DOHH2 (cell line): ENCODE results near the gene CARNS1.
A peak's percentile ranks its signal among the peaks of the same experiment; 100 is the strongest.

Experiments used
- H3F3A ChIP-seq: fragments of 200-600 bp; sonication (generic), shearing (Covaris generic); 2 replicates; pipeline ENCODE4 v1.6.0; 2016; ENCODE audit warnings: antibody characterized with exemption, mild to moderate bottlenecking; ENCODE audit not compliant: control insufficient read depth, insufficient read depth
- H3K27ac ChIP-seq: fragments of 200-600 bp; sonication (generic); 2 replicates; pipeline ENCODE4 v1.5.1; 2014; ENCODE audit warnings: low read depth, mild to moderate bottlenecking, low read length, moderate library complexity
- H3K27me3 ChIP-seq: fragments of 200-600 bp; sonication (generic); 2 replicates; pipeline ENCODE4 v1.6.1; 2014; ENCODE audit warnings: mild to moderate bottlenecking, low read length, mixed read lengths; ENCODE audit not compliant: control insufficient read depth
- H3K36me3 ChIP-seq: fragments of 200-600 bp; sonication (generic); 2 replicates; pipeline ENCODE4 v1.6.1; 2014; ENCODE audit warnings: mild to moderate bottlenecking, low read length, moderate library complexity, mixed read lengths; ENCODE audit not compliant: control insufficient read depth
- H3K4me1 ChIP-seq: fragments of 200-600 bp; sonication (generic); 2 replicates; pipeline ENCODE4 v1.6.1; 2014; ENCODE audit warnings: mild to moderate bottlenecking, low read length, mixed read lengths; ENCODE audit not compliant: control insufficient read depth
- H3K4me2 ChIP-seq: fragments of 200-600 bp; sonication (generic); 2 replicates; pipeline ENCODE4 v1.6.0; 2014; ENCODE audit warnings: mild to moderate bottlenecking, low read length, moderate library complexity
- H3K4me3 ChIP-seq: fragments of 200-600 bp; sonication (generic); 2 replicates; pipeline ENCODE4 v1.5.1; 2014; ENCODE audit warnings: mild to moderate bottlenecking, low read length, mixed read lengths
- H3K79me2 ChIP-seq: fragments of 200-600 bp; sonication (generic); 2 replicates; pipeline ENCODE4 v1.6.1; 2014; ENCODE audit warnings: mild to moderate bottlenecking, low read length, mixed read lengths; ENCODE audit not compliant: control insufficient read depth
- H3K9me2 ChIP-seq: fragments of 200-600 bp; sonication (generic); replicated peaks from 2 replicates; pipeline ENCODE4 v1.6.1; 2014; ENCODE audit warnings: mild to moderate bottlenecking, low read length, mixed read lengths; ENCODE audit not compliant: control insufficient read depth
- H3K9me3 ChIP-seq: fragments of 200-600 bp; sonication (generic); 2 replicates; pipeline ENCODE4 v1.6.1; 2014; ENCODE audit warnings: antibody characterized with exemption, low read length, mixed read lengths; ENCODE audit not compliant: control insufficient read depth, insufficient read depth
- H4K20me1 ChIP-seq: fragments of 200-600 bp; sonication (generic); 2 replicates; pipeline ENCODE4 v1.6.0; 2014; ENCODE audit warnings: low read depth, mild to moderate bottlenecking, antibody characterized with exemption, low read length, moderate library complexity; ENCODE audit not compliant: control insufficient read depth, insufficient read depth
- EZH2phosphoT487 ChIP-seq: fragments of 200-600 bp; sonication (generic); IDR thresholded peaks from 2 replicates; pipeline ENCODE4 v1.6.1; 2017; ENCODE audit warnings: borderline replicate concordance, mild to moderate bottlenecking, antibody characterized with exemption, low read length, moderate library complexity, mixed read lengths
- TF ChIP-seq, protein P1 (sequence below): fragments of 200-600 bp; sonication (generic); IDR thresholded peaks from one replicate; pipeline ENCODE4 v1.5.1; 2014; ENCODE audit warnings: antibody characterized with exemption, mild to moderate bottlenecking, low read depth, low read length; ENCODE audit not compliant: poor library complexity, severe bottlenecking

The CARNS1 gene

DNA sequence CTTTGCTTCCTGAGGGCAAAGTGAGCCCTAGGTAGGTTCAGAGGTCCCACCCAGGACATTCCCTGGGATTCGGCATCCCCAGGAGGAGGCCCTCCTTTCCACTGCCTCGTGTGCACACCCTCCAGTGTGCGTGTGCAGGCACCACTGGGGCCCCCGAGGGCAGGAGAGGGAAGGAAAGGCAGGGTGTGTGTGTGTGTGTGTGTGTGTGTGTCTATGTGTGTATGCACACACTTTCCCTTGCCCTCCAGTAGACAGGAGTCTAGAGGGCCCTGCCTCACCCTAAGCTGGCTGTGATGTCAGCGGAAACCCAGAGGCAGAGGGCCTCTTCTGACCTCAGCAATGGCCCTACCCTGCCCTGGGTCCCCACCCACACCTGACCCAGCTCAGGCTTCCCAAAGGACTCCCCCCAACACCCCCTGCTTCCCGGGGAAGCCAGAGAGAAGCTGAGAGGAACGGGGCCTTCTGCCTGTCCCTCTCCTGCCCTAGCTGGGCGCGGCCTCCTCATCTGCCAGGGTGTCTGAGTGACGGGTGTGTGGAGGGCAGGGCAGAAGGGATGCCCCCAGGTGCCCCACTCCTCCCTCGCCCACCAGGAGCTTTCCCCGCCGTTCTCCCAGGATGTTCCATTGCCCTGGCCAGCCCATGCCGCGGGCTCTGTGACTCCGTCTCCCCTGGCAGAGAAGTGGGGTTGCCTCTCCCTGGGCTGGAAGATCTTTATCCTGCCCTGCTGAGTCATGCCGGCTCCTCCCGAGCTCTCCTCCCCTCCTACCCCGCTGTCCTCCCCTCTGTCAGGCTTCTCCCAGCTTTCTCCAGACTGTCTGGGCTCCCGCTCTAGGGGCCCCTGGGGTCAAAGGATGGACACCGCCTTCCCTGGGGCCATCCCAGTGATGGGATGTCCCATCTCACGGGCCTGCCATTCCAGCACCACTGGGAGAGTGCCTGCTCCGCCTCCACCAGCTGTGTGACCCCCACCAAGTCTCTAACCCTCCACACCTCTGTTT is 36.1 kb upstream of the CARNS1 start:
- H4K20me1 ChIP-seq = no peaks in the 10 kb centered on the region
- TF ChIP-seq, protein P1, sequence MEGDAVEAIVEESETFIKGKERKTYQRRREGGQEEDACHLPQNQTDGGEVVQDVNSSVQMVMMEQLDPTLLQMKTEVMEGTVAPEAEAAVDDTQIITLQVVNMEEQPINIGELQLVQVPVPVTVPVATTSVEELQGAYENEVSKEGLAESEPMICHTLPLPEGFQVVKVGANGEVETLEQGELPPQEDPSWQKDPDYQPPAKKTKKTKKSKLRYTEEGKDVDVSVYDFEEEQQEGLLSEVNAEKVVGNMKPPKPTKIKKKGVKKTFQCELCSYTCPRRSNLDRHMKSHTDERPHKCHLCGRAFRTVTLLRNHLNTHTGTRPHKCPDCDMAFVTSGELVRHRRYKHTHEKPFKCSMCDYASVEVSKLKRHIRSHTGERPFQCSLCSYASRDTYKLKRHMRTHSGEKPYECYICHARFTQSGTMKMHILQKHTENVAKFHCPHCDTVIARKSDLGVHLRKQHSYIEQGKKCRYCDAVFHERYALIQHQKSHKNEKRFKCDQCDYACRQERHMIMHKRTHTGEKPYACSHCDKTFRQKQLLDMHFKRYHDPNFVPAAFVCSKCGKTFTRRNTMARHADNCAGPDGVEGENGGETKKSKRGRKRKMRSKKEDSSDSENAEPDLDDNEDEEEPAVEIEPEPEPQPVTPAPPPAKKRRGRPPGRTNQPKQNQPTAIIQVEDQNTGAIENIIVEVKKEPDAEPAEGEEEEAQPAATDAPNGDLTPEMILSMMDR = no peak
- TF ChIP-seq EZH2phosphoT487 = no peak
- peaks cover under 1% of the 10 kb centered on the region; the same call in 1 of the 2 replicates for H3K79me2 ChIP-seq
- no peaks in the 10 kb centered on the region for H3K9me2 ChIP-seq
- no peaks in the 10 kb centered on the region for H3K36me3 ChIP-seq
- H3K27me3 ChIP-seq = no peaks in the 10 kb centered on the region
- peaks cover 6% of the 10 kb centered on the region; the same call in 1 of the 2 replicates for H3F3A ChIP-seq
- no peak overlapping the region for H3K4me3 ChIP-seq
- H3K9me3 ChIP-seq = no peaks in the 10 kb centered on the region
- H3K4me1 ChIP-seq = peaks cover 73% of the 10 kb centered on the region
- no peak overlapping the region for H3K4me2 ChIP-seq
- H3K27ac ChIP-seq = no peak overlapping the region

GRCh38 chr11:67381244-67381972 is 34.1 kb upstream of the CARNS1 start:
- Histone ChIP-seq H3K36me3 (no peaks in the 10 kb centered on the region), H3F3A (peaks cover 6% of the 10 kb centered on the region; the same call in 1 of the 2 replicates), H3K4me1 (peaks cover 52% of the 10 kb centered on the region), H3K4me3 (peak overlapping the region; percentile 67), H3K9me2 (no peaks in the 10 kb centered on the region), H3K27me3 (0 out of 2 replicates have a peak, but pooled peaks cover 3% of the 10 kb centered on the region), H3K4me2 (peak overlapping the region; percentile 88), H3K79me2 (no peaks in the 10 kb centered on the region), H3K27ac (peak overlapping the region; percentile 85), H3K9me3 (no peaks in the 10 kb centered on the region), H4K20me1 (no peaks in the 10 kb centered on the region)
- TF ChIP-seq EZH2phosphoT487 = no peak
- TF ChIP-seq, protein P1 = peak; percentile 44

- Histone ChIP-seq H3K36me3 (no peaks in the 10 kb centered on the region), H3K4me2 (peak overlapping the region; percentile 88), H3K79me2 (no peaks in the 10 kb centered on the region), H3K4me3 (peak overlapping the region; percentile 67; the same call in 1 of the 2 replicates), H3K27me3 (0 out of 2 replicates have a peak, but pooled peaks cover 3% of the 10 kb centered on the region), H3F3A (peaks cover 6% of the 10 kb centered on the region; the same call in 1 of the 2 replicates), H3K27ac (peak overlapping the region; percentile 85; the same call in 1 of the 2 replicates), H3K9me3 (no peaks in the 10 kb centered on the region), H3K4me1 (peaks cover 54% of the 10 kb centered on the region), H4K20me1 (no peaks in the 10 kb centered on the region), H3K9me2 (no peaks in the 10 kb centered on the region)
- TF ChIP-seq, protein P1 = peak; percentile 94
- no peak for TF ChIP-seq EZH2phosphoT487
Measured at GRCh38 chr11:67382276-67383136, 33.0 kb upstream of the CARNS1 start.
